Neural crest cell (in vitro differentiated cells): ENCODE data around the gene RUBCNL. TPM values are rescaled to one million over a fixed set of nuclear protein-coding genes. Genes with fewer than 3 reads are reported as not detected.
A peak's percentile ranks its signal among the peaks of the same experiment; 100 is the strongest.

Source experiments
- DNase-seq: peaks from one replicate; pipeline ENCODE4 v3.0.0; 2021; ENCODE audit warnings: low read depth, mixed read lengths, low spot score
- H3K27ac Mint-ChIP-seq: one replicate; pipeline ENCODE4 v1.8.0; 2021; ENCODE audit warnings: mild to moderate bottlenecking, mixed read lengths; ENCODE audit not compliant: unreplicated experiment
- H3K27me3 Mint-ChIP-seq: 2 replicates; pipeline ENCODE4 v1.8.0; 2021; ENCODE audit warnings: low read depth, mild to moderate bottlenecking, mixed read lengths
- H3K36me3 Mint-ChIP-seq: 2 replicates; pipeline ENCODE4 v1.8.0; 2021; ENCODE audit warnings: low read depth, mild to moderate bottlenecking, mixed read lengths
- H3K4me1 Mint-ChIP-seq: 2 replicates; pipeline ENCODE4 v1.8.0; 2021; ENCODE audit warnings: mixed read lengths
- H3K4me3 Mint-ChIP-seq: one replicate; pipeline ENCODE4 v1.8.0; 2021; ENCODE audit warnings: mild to moderate bottlenecking, mixed read lengths
- H3K9me3 Mint-ChIP-seq: 2 replicates; pipeline ENCODE4 v1.8.0; 2021; ENCODE audit warnings: mixed read lengths
- CTCF ChIP-seq: fragments of 200-600 bp; sonication (generic); conservative IDR thresholded peaks from 2 replicates; pipeline ENCODE4 v1.5.0; 2021; ENCODE audit warnings: antibody characterized with exemption, mild to moderate bottlenecking
- total RNA-seq: library from RNA; stranded (reverse); gene quantifications from 2 replicates; pipeline ENCODE4 v1.2.1, GENCODE V29; 2021

RUBCNL gene
- total RNA-seq, 1 donor from 2014 or later, result 29.7 TPM

GRCh38 chr13:46352805-46353204 lies 34.2 kb downstream of the RUBCNL start:
- H3K9me3 Mint-ChIP-seq, result peaks cover 5% of the 10 kb centered on the region
- H3K36me3 Mint-ChIP-seq, result peaks cover 37% of the 10 kb centered on the region
- no peak overlapping the region for H3K27ac Mint-ChIP-seq
- DNase-seq, result no peak
- no peak for TF ChIP-seq CTCF
- no peaks in the 10 kb centered on the region for H3K4me1 Mint-ChIP-seq
- no peak overlapping the region for H3K4me3 Mint-ChIP-seq
- no peaks in the 10 kb centered on the region for H3K27me3 Mint-ChIP-seq

- TF ChIP-seq CTCF, result no peak
- DNase-seq, result no peak
- no peak overlapping the region for H3K4me3 Mint-ChIP-seq
- H3K27ac Mint-ChIP-seq, result no peak overlapping the region
- H3K9me3 Mint-ChIP-seq, result peaks cover 5% of the 10 kb centered on the region
- H3K36me3 Mint-ChIP-seq, result peaks cover 45% of the 10 kb centered on the region
- H3K27me3 Mint-ChIP-seq, result no peaks in the 10 kb centered on the region
- peaks cover 12% of the 10 kb centered on the region for H3K4me1 Mint-ChIP-seq
These were observed 37.0 kb downstream of the RUBCNL start for GRCh38 chr13:46350003-46350402.

- TF ChIP-seq CTCF, result no peak
- no peak for DNase-seq
- Mint-ChIP-seq H3K9me3 (no peaks in the 10 kb centered on the region), H3K4me3 (no peak overlapping the region), H3K27me3 (no peaks in the 10 kb centered on the region), H3K4me1 (peaks cover 14% of the 10 kb centered on the region), H3K27ac (no peak overlapping the region), H3K36me3 (peaks cover 41% of the 10 kb centered on the region)
These were observed 38.1 kb downstream of the RUBCNL start for GRCh38 chr13:46348961-46349360.

GRCh38 chr13:46347277-46347676 lies 39.8 kb downstream of the RUBCNL start:
- no peak for DNase-seq
- H3K9me3 Mint-ChIP-seq, result no peaks in the 10 kb centered on the region
- H3K27ac Mint-ChIP-seq, result no peak overlapping the region
- no peak overlapping the region for H3K4me3 Mint-ChIP-seq
- no peak for TF ChIP-seq CTCF
- H3K4me1 Mint-ChIP-seq, result peaks cover 15% of the 10 kb centered on the region
- peaks cover 30% of the 10 kb centered on the region for H3K36me3 Mint-ChIP-seq
- no peaks in the 10 kb centered on the region for H3K27me3 Mint-ChIP-seq

- TF ChIP-seq CTCF, result no peak
- no peak for DNase-seq
- Mint-ChIP-seq H3K4me3 (no peak overlapping the region), H3K4me1 (peaks cover 29% of the 10 kb centered on the region), H3K27ac (peak overlapping the region; percentile 51), H3K27me3 (no peaks in the 10 kb centered on the region), H3K9me3 (no peaks in the 10 kb centered on the region), H3K36me3 (peaks cover 30% of the 10 kb centered on the region)
These were observed 41.2 kb downstream of the RUBCNL start for GRCh38 chr13:46345866-46346265.

- TF ChIP-seq CTCF, result no peak
- H3K4me3 Mint-ChIP-seq, result no peak overlapping the region
- no peaks in the 10 kb centered on the region for H3K9me3 Mint-ChIP-seq
- peaks cover 30% of the 10 kb centered on the region for H3K36me3 Mint-ChIP-seq
- DNase-seq, result no peak
- no peaks in the 10 kb centered on the region for H3K27me3 Mint-ChIP-seq
- H3K27ac Mint-ChIP-seq, result no peak overlapping the region
- H3K4me1 Mint-ChIP-seq, result peaks cover 29% of the 10 kb centered on the region
These were observed 41.7 kb downstream of the RUBCNL start for GRCh38 chr13:46345398-46345797.
